ENCODE measurements around the gene CSNK1E.

The CSNK1E gene

DNA sequence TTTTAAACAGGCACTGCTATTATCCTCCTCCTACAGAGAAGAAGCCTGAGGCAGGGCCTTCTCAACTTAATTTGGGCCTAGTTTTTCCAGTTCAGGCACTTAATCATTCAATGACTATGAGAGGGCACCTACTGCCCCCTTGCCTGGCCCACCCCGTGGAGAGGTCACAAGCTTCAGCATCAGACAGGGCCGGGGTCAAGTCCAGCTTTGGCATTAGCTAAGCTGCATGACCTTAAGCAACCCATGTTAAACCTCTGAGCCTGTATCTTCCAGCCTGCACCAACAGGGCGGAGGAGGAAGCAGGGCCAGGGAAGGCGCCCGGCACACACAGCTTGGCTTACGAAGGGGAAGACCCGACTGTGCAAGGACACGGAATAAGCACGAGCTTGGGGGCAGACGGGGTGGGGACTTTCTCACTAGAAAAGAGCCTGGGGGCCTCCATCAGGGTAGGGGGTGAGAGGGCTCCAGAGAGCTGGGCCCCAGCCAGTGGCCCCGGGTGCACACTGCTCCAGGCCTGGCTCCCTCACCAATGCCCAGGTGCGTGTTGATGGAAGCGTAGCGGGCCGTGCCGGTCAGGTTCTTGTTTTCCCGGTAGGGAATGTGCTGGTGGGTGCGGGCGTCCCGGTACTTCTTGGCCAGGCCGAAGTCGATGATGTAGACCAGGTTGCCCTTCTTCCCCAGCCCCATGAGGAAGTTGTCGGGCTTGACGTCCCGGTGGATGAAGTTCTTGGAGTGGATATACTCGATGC, 16.9 kb downstream of the CSNK1E start:
- TF ChIP-seq, protein P1, sequence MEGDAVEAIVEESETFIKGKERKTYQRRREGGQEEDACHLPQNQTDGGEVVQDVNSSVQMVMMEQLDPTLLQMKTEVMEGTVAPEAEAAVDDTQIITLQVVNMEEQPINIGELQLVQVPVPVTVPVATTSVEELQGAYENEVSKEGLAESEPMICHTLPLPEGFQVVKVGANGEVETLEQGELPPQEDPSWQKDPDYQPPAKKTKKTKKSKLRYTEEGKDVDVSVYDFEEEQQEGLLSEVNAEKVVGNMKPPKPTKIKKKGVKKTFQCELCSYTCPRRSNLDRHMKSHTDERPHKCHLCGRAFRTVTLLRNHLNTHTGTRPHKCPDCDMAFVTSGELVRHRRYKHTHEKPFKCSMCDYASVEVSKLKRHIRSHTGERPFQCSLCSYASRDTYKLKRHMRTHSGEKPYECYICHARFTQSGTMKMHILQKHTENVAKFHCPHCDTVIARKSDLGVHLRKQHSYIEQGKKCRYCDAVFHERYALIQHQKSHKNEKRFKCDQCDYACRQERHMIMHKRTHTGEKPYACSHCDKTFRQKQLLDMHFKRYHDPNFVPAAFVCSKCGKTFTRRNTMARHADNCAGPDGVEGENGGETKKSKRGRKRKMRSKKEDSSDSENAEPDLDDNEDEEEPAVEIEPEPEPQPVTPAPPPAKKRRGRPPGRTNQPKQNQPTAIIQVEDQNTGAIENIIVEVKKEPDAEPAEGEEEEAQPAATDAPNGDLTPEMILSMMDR (IDR thresholded peaks at IDR 0.05; ENCODE audit: insufficient read depth, missing control alignments), result no peak
- no peak for DNase-seq (ENCODE audit: insufficient read length, low spot score)
- no peak for FAIRE-seq

DNA sequence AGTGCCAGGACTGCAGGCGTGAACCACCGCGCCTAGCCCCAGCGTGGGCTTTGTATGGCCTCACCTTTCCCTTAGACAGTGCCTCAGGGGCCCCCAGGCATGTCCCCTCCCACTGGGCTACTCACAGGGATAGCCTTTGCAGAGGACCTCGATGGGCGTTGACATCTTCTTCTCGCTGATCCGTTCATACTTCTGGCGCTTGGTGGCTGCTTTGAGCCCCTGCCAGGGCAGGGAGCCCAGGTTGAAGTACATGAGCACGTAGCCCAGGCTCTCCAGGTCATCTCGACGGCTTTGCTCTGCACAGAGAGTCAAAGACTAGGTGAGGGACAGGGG, 17.5 kb downstream of the CSNK1E start:
- TF ChIP-seq, protein P1 (IDR thresholded peaks at IDR 0.05; ENCODE audit: insufficient read depth, missing control alignments), result no peak
- FAIRE-seq, result no peak
- DNase-seq (ENCODE audit: insufficient read length, low spot score), result no peak

GRCh38 chr22:38298312-38299005, 18.8 kb downstream of the CSNK1E start:
- TF ChIP-seq, protein P1 (IDR thresholded peaks at IDR 0.05; ENCODE audit: insufficient read depth, missing control alignments), result peak; percentile 30
- FAIRE-seq (no peak), DNase-seq (ENCODE audit: insufficient read length, low spot score) (no peak)

- TF ChIP-seq, protein P1 (IDR thresholded peaks at IDR 0.05; ENCODE audit: insufficient read depth, missing control alignments), result no peak
- DNase-seq (ENCODE audit: insufficient read length, low spot score) (no peak), FAIRE-seq (no peak)
These were observed 20.9 kb downstream of the CSNK1E start for GRCh38 chr22:38296372-38296771.

DNA sequence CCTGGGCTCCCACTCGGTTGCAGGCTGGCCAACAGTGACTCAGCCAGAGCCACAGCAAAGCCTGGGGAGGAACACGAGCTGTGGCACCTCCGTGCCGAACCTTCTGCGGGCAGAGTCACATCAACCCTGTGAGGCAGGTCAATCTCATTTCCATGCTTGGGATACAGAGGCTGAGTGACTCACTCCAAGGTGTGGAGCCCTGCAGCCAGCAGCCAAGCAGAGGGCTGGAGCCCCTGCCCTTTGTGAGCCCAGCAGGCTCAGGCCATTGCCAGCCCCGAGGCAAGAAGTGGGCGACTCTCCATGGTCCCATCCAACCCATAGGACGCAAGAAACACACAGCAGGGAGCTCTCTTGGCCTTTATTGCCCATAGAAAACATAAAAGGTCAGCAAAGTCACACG, 21.4 kb downstream of the CSNK1E start:
- no peak for FAIRE-seq
- DNase-seq (ENCODE audit: insufficient read length, low spot score), result no peak
- TF ChIP-seq, protein P1 (IDR thresholded peaks at IDR 0.05; ENCODE audit: insufficient read depth, missing control alignments), result no peak

- DNase-seq (ENCODE audit: insufficient read length, low spot score) (no peak), FAIRE-seq (no peak)
- TF ChIP-seq, protein P1 (IDR thresholded peaks at IDR 0.05; ENCODE audit: insufficient read depth, missing control alignments), result no peak
These were observed 21.9 kb downstream of the CSNK1E start for GRCh38 chr22:38295339-38295738.

DNA sequence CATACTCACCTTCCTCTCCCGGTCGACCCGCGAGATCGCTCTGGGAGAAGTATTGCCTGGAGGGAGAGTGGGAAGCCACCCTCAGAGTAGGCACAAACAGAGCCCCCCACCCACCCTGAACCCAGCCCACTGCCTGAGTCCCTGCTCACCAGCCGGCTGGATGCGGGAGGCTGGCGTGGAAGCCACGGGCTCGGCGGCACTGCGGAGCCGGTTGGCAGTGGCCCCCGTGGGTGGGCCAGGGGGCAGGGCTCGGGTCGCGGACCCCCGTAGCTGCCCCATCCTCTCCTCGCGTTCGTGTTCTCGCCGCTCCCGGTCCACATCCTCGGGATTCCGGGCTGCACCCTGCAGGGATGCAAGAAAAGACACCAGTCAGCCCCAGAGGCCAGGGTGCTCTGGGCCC, 23.0 kb downstream of the CSNK1E start:
- FAIRE-seq, result no peak
- TF ChIP-seq, protein P1 (IDR thresholded peaks at IDR 0.05; ENCODE audit: insufficient read depth, missing control alignments), result no peak
- DNase-seq (ENCODE audit: insufficient read length, low spot score), result no peak

Data from D721Med (cell line).